Measurements from ENCODE around the gene B3GALT4.

GRCh38 chr6:33254591-33254990 is 22.3 kb upstream of the B3GALT4 start:
- no peak for TF ChIP-seq CTCF (IDR thresholded peaks at IDR 0.05)
- TF ChIP-seq EZH2 (IDR thresholded peaks at IDR 0.05; ENCODE audit: borderline replicate concordance, insufficient read depth, low read depth, low read length, poor library complexity, severe bottlenecking), result no peak

Measured in B cell (primary cell).